Activated T-cell treated with anti-CD3 and anti-CD28 coated beads, Interleukin-2, amount 50 U/mL, for 4 hours (primary cell): ENCODE measurements around the gene DNAJC30. TPM values are rescaled to one million over a fixed set of nuclear protein-coding genes. Genes with fewer than 3 reads are reported as not detected.
A peak's percentile ranks its signal among the peaks of the same experiment; 100 is the strongest.
"Not testable (repeated sequence)": the region's sequence is repeated elsewhere in the genome, so short reads cannot be mapped to it uniquely, and the experiment has no call there.

Source experiments
- ATAC-seq, 2 donors: fragments of 200-7000 bp; cut with Tn5 transposase; one replicate each; pipeline ENCODE4 v1.10.0; 2021
- DNase-seq: peaks from one replicate; pipeline ENCODE4 v3.0.0-alpha.2; 2020
- H3K27me3 Mint-ChIP-seq: one replicate; pipeline ENCODE4 v1.8.0; 2021; ENCODE audit warnings: low read depth, mixed read lengths
- H3K36me3 Mint-ChIP-seq: one replicate; pipeline ENCODE4 v1.8.0; 2022; ENCODE audit warnings: mixed read lengths; ENCODE audit not compliant: insufficient read depth
- H3K4me1 Mint-ChIP-seq: one replicate; pipeline ENCODE4 v1.8.0; 2021; ENCODE audit warnings: low read depth, mixed read lengths
- H3K4me3 Mint-ChIP-seq: one replicate; pipeline ENCODE4 v1.8.0; 2021; ENCODE audit warnings: mild to moderate bottlenecking, moderate library complexity, mixed read lengths
- H3K9me3 Mint-ChIP-seq: one replicate; pipeline ENCODE4 v1.8.0; 2021; ENCODE audit warnings: mixed read lengths
- total RNA-seq, 3 donors: library from RNA; stranded (reverse); gene quantifications; one replicate each; pipeline ENCODE4 v1.2.1, GENCODE V29; 2021

Gene DNAJC30
- total RNA-seq, 3 donors from 2014 or later: 11.9 to 12.7 (median 12.0) TPM

- Mint-ChIP-seq H3K36me3 (peaks cover 10% of the 10 kb centered on the region), H3K4me3 (peak overlapping the region; percentile 99), H3K9me3 (no peaks in the 10 kb centered on the region), H3K27me3 (no peaks in the 10 kb centered on the region), H3K4me1 (peaks cover 30% of the 10 kb centered on the region)
- DNase-seq (no peak), ATAC-seq (no peak)
These were observed 2.2 kb downstream of the DNAJC30 start for GRCh38 chr7:73681031-73681430.

- ATAC-seq (no peak), DNase-seq (no peak)
- Mint-ChIP-seq H3K4me3 (no peak overlapping the region), H3K36me3 (peaks cover 10% of the 10 kb centered on the region), H3K4me1 (peaks cover 29% of the 10 kb centered on the region), H3K9me3 (no peaks in the 10 kb centered on the region), H3K27me3 (no peaks in the 10 kb centered on the region)
These were observed 2.8 kb downstream of the DNAJC30 start for GRCh38 chr7:73680501-73680900.

GRCh38 chr7:73679709-73680108 lies 3.5 kb downstream of the DNAJC30 start:
- no peaks in the 10 kb centered on the region for H3K27me3 Mint-ChIP-seq
- H3K4me3 Mint-ChIP-seq: no peak overlapping the region
- peaks cover 10% of the 10 kb centered on the region for H3K36me3 Mint-ChIP-seq
- ATAC-seq (no peak), DNase-seq (no peak)
- no peaks in the 10 kb centered on the region for H3K9me3 Mint-ChIP-seq
- H3K4me1 Mint-ChIP-seq: peaks cover 26% of the 10 kb centered on the region

- H3K4me1 Mint-ChIP-seq: peaks cover 26% of the 10 kb centered on the region
These were observed 4.4 kb downstream of the DNAJC30 start for GRCh38 chr7:73678862-73679261.

GRCh38 chr7:73676062-73676461 lies 7.2 kb downstream of the DNAJC30 start:
- not testable (repeated sequence) for DNase-seq, ATAC-seq, H3K9me3 Mint-ChIP-seq, H3K4me3 Mint-ChIP-seq, H3K36me3 Mint-ChIP-seq, H3K27me3 Mint-ChIP-seq
- peaks cover 12% of the 10 kb centered on the region for H3K4me1 Mint-ChIP-seq

More at GRCh38 chr7:73678862-73679261, 4.4 kb downstream of the DNAJC30 start:
- ATAC-seq (no peak), DNase-seq (no peak)
- H3K27me3 Mint-ChIP-seq: no peaks in the 10 kb centered on the region
- H3K4me3 Mint-ChIP-seq: no peak overlapping the region
- peaks cover 9% of the 10 kb centered on the region for H3K36me3 Mint-ChIP-seq
- no peaks in the 10 kb centered on the region for H3K9me3 Mint-ChIP-seq

- Mint-ChIP-seq H3K4me1 (peaks cover 2% of the 10 kb centered on the region), H3K4me3 (no peak overlapping the region), H3K36me3 (peaks cover 8% of the 10 kb centered on the region), H3K9me3 (no peaks in the 10 kb centered on the region), H3K27me3 (peaks cover 2% of the 10 kb centered on the region)
- ATAC-seq: no peak
- no peak for DNase-seq
These were observed 8.7 kb downstream of the DNAJC30 start for GRCh38 chr7:73674468-73675124.

- peaks cover 4% of the 10 kb centered on the region for H3K4me1 Mint-ChIP-seq
- H3K27me3 Mint-ChIP-seq: peaks cover 8% of the 10 kb centered on the region
- H3K9me3 Mint-ChIP-seq: no peaks in the 10 kb centered on the region
- no peak overlapping the region for H3K4me3 Mint-ChIP-seq
- no peak for DNase-seq
- ATAC-seq: no peak
- no peaks in the 10 kb centered on the region for H3K36me3 Mint-ChIP-seq
These were observed 11.3 kb downstream of the DNAJC30 start for GRCh38 chr7:73671857-73672445.

GRCh38 chr7:73671322-73671661 lies 12.0 kb downstream of the DNAJC30 start:
- Mint-ChIP-seq H3K36me3 (no peaks in the 10 kb centered on the region), H3K4me3 (no peak overlapping the region), H3K4me1 (peaks cover 4% of the 10 kb centered on the region), H3K27me3 (peaks cover 8% of the 10 kb centered on the region), H3K9me3 (no peaks in the 10 kb centered on the region)
- ATAC-seq (no peak), DNase-seq (no peak)

- ATAC-seq (no peak), DNase-seq (no peak)
- H3K36me3 Mint-ChIP-seq: no peaks in the 10 kb centered on the region
- peaks cover 15% of the 10 kb centered on the region for H3K27me3 Mint-ChIP-seq
- H3K9me3 Mint-ChIP-seq: no peaks in the 10 kb centered on the region
- H3K4me1 Mint-ChIP-seq: peaks cover 4% of the 10 kb centered on the region
- no peak overlapping the region for H3K4me3 Mint-ChIP-seq
These were observed 13.3 kb downstream of the DNAJC30 start for GRCh38 chr7:73669858-73670385.

GRCh38 chr7:73669288-73669701 lies 14.0 kb downstream of the DNAJC30 start:
- Mint-ChIP-seq H3K27me3 (peaks cover 21% of the 10 kb centered on the region), H3K9me3 (no peaks in the 10 kb centered on the region), H3K4me1 (peaks cover 4% of the 10 kb centered on the region), H3K36me3 (no peaks in the 10 kb centered on the region), H3K4me3 (no peak overlapping the region)
- no peak for ATAC-seq
- DNase-seq: no peak

- ATAC-seq: no peak
- peak overlapping the region; percentile 64 for H3K4me3 Mint-ChIP-seq
These were observed 14.4 kb downstream of the DNAJC30 start for GRCh38 chr7:73668886-73669230.

GRCh38 chr7:73668103-73668885 lies 15.0 kb downstream of the DNAJC30 start:
- peak overlapping the region; percentile 64 for H3K4me3 Mint-ChIP-seq
- peaks cover 31% of the 10 kb centered on the region for H3K27me3 Mint-ChIP-seq
- H3K4me1 Mint-ChIP-seq: peaks cover 4% of the 10 kb centered on the region
- DNase-seq (no peak), ATAC-seq (peak; percentile 1 to 4)
- H3K9me3 Mint-ChIP-seq: no peaks in the 10 kb centered on the region
- no peaks in the 10 kb centered on the region for H3K36me3 Mint-ChIP-seq

More at GRCh38 chr7:73668886-73669230, 14.4 kb downstream of the DNAJC30 start:
- Mint-ChIP-seq H3K36me3 (no peaks in the 10 kb centered on the region), H3K9me3 (no peaks in the 10 kb centered on the region), H3K4me1 (peaks cover 4% of the 10 kb centered on the region), H3K27me3 (peaks cover 26% of the 10 kb centered on the region)
- DNase-seq: no peak

GRCh38 chr7:73667344-73668102 lies 15.7 kb downstream of the DNAJC30 start, which contains the start of gene VPS37D:
Gene VPS37D, plus strand, starts transcription at chr7:73667831. Its CDS starts 128 bp downstream, at chr7:73667959.
- ATAC-seq (peak; percentile 93 to 96), DNase-seq (peak; percentile 94)
- Mint-ChIP-seq H3K9me3 (no peaks in the 10 kb centered on the region), H3K4me1 (peaks cover 4% of the 10 kb centered on the region), H3K36me3 (no peaks in the 10 kb centered on the region), H3K4me3 (peak within 1 kb of the TSS; percentile 65), H3K27me3 (peaks cover 39% of the 10 kb centered on the region)

- Mint-ChIP-seq H3K36me3 (no peaks in the 10 kb centered on the region), H3K4me3 (no peak overlapping the region), H3K4me1 (no peaks in the 10 kb centered on the region), H3K9me3 (no peaks in the 10 kb centered on the region), H3K27me3 (peaks cover 46% of the 10 kb centered on the region)
- no peak for DNase-seq
- no peak for ATAC-seq
These were observed 20.2 kb downstream of the DNAJC30 start for GRCh38 chr7:73663033-73663432.
